ENCODE data around the gene ACAD9.

GRCh38 chr3:128841926-128842920, 37.2 kb upstream of the ACAD9 start:
- TF ChIP-seq, protein P1, sequence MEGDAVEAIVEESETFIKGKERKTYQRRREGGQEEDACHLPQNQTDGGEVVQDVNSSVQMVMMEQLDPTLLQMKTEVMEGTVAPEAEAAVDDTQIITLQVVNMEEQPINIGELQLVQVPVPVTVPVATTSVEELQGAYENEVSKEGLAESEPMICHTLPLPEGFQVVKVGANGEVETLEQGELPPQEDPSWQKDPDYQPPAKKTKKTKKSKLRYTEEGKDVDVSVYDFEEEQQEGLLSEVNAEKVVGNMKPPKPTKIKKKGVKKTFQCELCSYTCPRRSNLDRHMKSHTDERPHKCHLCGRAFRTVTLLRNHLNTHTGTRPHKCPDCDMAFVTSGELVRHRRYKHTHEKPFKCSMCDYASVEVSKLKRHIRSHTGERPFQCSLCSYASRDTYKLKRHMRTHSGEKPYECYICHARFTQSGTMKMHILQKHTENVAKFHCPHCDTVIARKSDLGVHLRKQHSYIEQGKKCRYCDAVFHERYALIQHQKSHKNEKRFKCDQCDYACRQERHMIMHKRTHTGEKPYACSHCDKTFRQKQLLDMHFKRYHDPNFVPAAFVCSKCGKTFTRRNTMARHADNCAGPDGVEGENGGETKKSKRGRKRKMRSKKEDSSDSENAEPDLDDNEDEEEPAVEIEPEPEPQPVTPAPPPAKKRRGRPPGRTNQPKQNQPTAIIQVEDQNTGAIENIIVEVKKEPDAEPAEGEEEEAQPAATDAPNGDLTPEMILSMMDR (conservative IDR thresholded peaks at IDR 0.05 in 1 of 2, IDR thresholded peaks at IDR 0.05 in 1 of 2; ENCODE audit: low read depth in 1 of 2, low read length in 2 of 2), result no peak
- TF ChIP-seq EZH2 (IDR thresholded peaks at IDR 0.05; ENCODE audit: low read length, missing control alignments), result no peak
